Effector memory CD8-positive, alpha-beta T cell (primary cell): ENCODE results near the gene SLC25A18.

Source experiments
- ATAC-seq: fragments of 150-1000 bp; cut with Tn5 transposase; replicated peaks from 2 replicates; pipeline ENCODE4 v1.10.0; 2021; ENCODE audit warnings: mild to moderate bottlenecking, moderate library complexity
- DNase-seq, 3 experiments: peaks; one replicate each; pipeline ENCODE4 v3.0.0; 2021
- H3K27ac Mint-ChIP-seq, 2 donors: one replicate each; pipeline ENCODE4 v1.8.0; 2022; ENCODE audit warnings: mild to moderate bottlenecking in 2 of 2, mixed read lengths in 2 of 2, moderate library complexity in 2 of 2
- H3K27me3 Mint-ChIP-seq, 2 donors: one replicate each; pipeline ENCODE4 v1.8.0; 2022; ENCODE audit warnings: mixed read lengths in 2 of 2
- H3K36me3 Mint-ChIP-seq: one replicate; pipeline ENCODE4 v1.8.0; 2022; ENCODE audit warnings: mild to moderate bottlenecking, moderate library complexity, mixed read lengths; ENCODE audit not compliant: insufficient read depth
- H3K4me1 Mint-ChIP-seq, 2 donors: one replicate each; pipeline ENCODE4 v1.8.0; 2022; ENCODE audit warnings: low read depth in 2 of 2, mixed read lengths in 2 of 2
- H3K4me3 Mint-ChIP-seq, 2 donors: one replicate each; pipeline ENCODE4 v1.8.0; 2022; ENCODE audit warnings: mild to moderate bottlenecking in 2 of 2, mixed read lengths in 2 of 2, moderate library complexity in 2 of 2
- H3K9me3 Mint-ChIP-seq, 2 donors: one replicate each; pipeline ENCODE4 v1.8.0; 2022; ENCODE audit warnings: mixed read lengths in 2 of 2

SLC25A18 gene

DNA sequence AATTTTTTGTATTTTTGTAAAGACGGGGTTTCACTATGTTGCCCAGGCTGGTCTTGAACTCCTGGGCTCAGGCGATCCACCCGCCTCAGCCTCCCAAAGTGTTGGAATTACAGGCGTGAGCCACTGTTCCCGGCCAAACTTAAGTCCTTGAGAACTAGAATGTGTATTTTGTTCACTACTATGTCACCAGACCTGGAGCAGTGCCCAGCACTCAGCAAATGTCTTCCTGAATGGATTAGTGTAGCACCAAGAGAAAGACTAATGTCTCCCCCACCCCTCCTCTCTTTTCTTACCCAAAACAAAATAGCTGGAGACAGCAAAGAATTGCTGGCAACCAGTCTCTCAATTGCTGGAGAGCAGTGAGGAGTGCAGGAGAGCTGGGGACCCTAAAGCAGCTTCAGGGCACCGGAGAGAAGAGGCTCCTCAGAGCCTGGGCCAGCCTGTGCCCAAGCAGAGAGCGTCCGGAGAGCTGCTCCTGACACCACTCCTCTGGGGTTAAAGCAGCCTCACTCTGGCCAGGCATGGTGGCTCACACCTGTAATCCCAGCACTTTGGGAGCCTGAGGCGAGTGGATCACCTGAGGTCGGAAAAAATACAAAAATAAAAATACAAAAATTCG is 14.9 kb downstream of the SLC25A18 start:
- DNase-seq: no peak
- H3K4me3 Mint-ChIP-seq: no peak overlapping the region
- peaks cover 0 to 2% of the 10 kb centered on the region in 2 donors for H3K4me1 Mint-ChIP-seq
- no peak overlapping the region for H3K27ac Mint-ChIP-seq
- peaks cover 6 to 47% of the 10 kb centered on the region in 2 donors for H3K27me3 Mint-ChIP-seq
- H3K36me3 Mint-ChIP-seq: peaks cover 5% of the 10 kb centered on the region
- no peak for ATAC-seq
- no peaks in the 10 kb centered on the region for H3K9me3 Mint-ChIP-seq

DNA sequence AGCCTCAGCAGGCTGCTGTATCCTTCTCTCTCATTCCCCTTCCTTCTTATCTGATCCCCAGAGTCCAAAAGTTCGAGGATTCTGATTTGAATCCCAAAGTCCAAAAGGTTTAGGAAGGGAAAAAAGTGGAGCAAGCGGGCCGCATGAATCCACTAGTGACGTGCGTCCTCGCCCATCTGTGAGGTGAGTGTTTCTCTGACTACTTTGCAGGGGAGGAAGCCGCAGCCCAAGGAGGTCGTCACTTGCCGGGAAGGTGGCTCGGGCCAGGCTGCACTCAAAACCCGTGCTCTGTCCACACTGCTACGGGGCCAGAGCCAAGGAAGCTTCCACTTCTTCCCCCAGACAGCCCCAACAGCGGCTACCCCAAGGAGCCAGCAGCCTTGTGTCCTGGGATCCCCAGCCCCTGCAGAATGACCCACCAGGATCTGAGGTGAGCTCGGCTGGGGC is 16.3 kb downstream of the SLC25A18 start:
- DNase-seq (no peak), ATAC-seq (no peak)
- Mint-ChIP-seq H3K36me3 (peaks cover 5% of the 10 kb centered on the region), H3K4me1 (no peaks in the 10 kb centered on the region), H3K27me3 (peaks cover 6 to 38% of the 10 kb centered on the region in 2 donors), H3K4me3 (no peak overlapping the region), H3K9me3 (no peaks in the 10 kb centered on the region), H3K27ac (no peak overlapping the region)

GRCh38 chr22:17580441-17581031 is 17.2 kb downstream of the SLC25A18 start:
- ATAC-seq (no peak), DNase-seq (no peak)
- H3K4me3 Mint-ChIP-seq: no peak overlapping the region
- H3K27me3 Mint-ChIP-seq: peaks cover 6 to 38% of the 10 kb centered on the region in 2 donors
- no peak overlapping the region for H3K27ac Mint-ChIP-seq
- no peaks in the 10 kb centered on the region for H3K9me3 Mint-ChIP-seq
- no peaks in the 10 kb centered on the region for H3K4me1 Mint-ChIP-seq
- H3K36me3 Mint-ChIP-seq: peaks cover 3% of the 10 kb centered on the region

GRCh38 chr22:17581056-17581455 is 17.8 kb downstream of the SLC25A18 start:
- Mint-ChIP-seq H3K36me3 (peaks cover 3% of the 10 kb centered on the region), H3K9me3 (no peaks in the 10 kb centered on the region), H3K27ac (no peak overlapping the region), H3K4me1 (no peaks in the 10 kb centered on the region), H3K4me3 (no peak overlapping the region), H3K27me3 (peaks cover 6 to 38% of the 10 kb centered on the region in 2 donors)
- DNase-seq (no peak), ATAC-seq (no peak)

GRCh38 chr22:17581631-17582030 is 18.3 kb downstream of the SLC25A18 start:
- H3K36me3 Mint-ChIP-seq: peaks cover 3% of the 10 kb centered on the region
- H3K27me3 Mint-ChIP-seq: peaks cover 6 to 38% of the 10 kb centered on the region in 2 donors
- H3K27ac Mint-ChIP-seq: no peak overlapping the region
- DNase-seq: no peak
- no peaks in the 10 kb centered on the region for H3K4me1 Mint-ChIP-seq
- no peak overlapping the region for H3K4me3 Mint-ChIP-seq
- ATAC-seq: no peak
- no peaks in the 10 kb centered on the region for H3K9me3 Mint-ChIP-seq

- no peaks in the 10 kb centered on the region for H3K4me1 Mint-ChIP-seq
- ATAC-seq: no peak
- peaks cover 2 to 34% of the 10 kb centered on the region in 2 donors for H3K27me3 Mint-ChIP-seq
- no peak overlapping the region for H3K4me3 Mint-ChIP-seq
- H3K36me3 Mint-ChIP-seq: peaks cover 3% of the 10 kb centered on the region
- H3K9me3 Mint-ChIP-seq: no peaks in the 10 kb centered on the region
- H3K27ac Mint-ChIP-seq: no peak overlapping the region
- no peak for DNase-seq
These were observed 19.9 kb downstream of the SLC25A18 start for GRCh38 chr22:17583151-17583550.

DNA sequence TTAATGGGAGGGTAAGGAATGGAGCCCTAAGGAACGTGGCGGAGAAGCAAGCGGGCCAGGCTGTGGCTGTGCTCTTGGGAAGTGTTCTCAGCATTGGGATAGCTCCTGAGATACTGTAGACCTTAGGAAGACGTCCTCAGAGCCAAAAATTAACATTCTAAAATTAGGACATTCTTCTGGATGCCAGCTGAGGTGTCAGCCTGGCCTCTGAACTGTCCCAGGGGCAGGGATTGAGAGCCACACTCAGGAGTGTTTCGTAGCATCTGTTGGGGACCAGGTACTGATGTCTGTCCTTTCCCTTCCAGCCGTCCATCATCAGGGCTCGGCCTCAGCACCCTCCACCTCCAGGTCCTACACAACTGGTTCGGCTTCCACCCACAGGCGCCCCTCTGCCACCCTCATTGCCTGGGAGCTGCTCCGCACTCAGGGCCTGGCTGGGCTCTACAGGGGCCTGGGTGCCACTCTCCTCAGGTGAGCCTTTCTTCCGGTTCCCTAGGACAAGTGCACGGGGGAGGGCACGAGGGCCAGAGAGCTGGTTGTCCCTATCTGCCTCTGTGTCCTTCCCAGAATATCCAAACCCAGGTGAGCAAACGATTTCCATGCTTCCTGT is 23.6 kb downstream of the SLC25A18 start:
- Mint-ChIP-seq H3K36me3 (peaks cover 16% of the 10 kb centered on the region), H3K4me3 (no peak overlapping the region), H3K27me3 (peaks cover 0 to 4% of the 10 kb centered on the region in 2 donors), H3K9me3 (no peaks in the 10 kb centered on the region), H3K4me1 (no peaks in the 10 kb centered on the region), H3K27ac (no peak overlapping the region)
- DNase-seq (no peak), ATAC-seq (no peak)

- Mint-ChIP-seq H3K9me3 (no peaks in the 10 kb centered on the region), H3K4me3 (no peak overlapping the region), H3K36me3 (peaks cover 23% of the 10 kb centered on the region), H3K4me1 (no peaks in the 10 kb centered on the region), H3K27ac (no peak overlapping the region), H3K27me3 (no peaks in the 10 kb centered on the region)
- DNase-seq: no peak
- no peak for ATAC-seq
These were observed 24.3 kb downstream of the SLC25A18 start for GRCh38 chr22:17587629-17588028.

DNA sequence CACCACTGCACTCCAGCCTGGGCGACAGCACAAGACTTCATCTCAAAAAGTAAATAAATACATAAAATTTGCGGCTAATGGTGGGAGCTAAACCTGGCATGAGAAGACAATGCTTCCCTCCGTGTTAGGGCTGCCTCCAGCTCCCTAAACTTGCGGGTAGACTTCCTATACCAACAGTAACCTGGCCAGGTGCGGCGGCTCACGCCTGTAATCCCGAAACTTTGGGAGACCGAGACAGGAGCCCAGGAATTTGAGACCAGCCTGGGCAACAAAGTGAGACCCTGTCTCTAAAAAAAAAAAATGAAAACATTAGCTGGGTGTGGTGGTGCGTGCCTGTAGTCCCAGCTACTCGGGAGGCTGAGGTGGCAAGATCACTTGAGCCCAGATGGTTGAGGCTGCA is 25.3 kb downstream of the SLC25A18 start:
- Mint-ChIP-seq H3K4me3 (no peak overlapping the region), H3K27ac (no peak overlapping the region), H3K36me3 (peaks cover 33% of the 10 kb centered on the region), H3K9me3 (no peaks in the 10 kb centered on the region), H3K4me1 (no peaks in the 10 kb centered on the region), H3K27me3 (no peaks in the 10 kb centered on the region)
- ATAC-seq: no peak
- no peak for DNase-seq

DNA sequence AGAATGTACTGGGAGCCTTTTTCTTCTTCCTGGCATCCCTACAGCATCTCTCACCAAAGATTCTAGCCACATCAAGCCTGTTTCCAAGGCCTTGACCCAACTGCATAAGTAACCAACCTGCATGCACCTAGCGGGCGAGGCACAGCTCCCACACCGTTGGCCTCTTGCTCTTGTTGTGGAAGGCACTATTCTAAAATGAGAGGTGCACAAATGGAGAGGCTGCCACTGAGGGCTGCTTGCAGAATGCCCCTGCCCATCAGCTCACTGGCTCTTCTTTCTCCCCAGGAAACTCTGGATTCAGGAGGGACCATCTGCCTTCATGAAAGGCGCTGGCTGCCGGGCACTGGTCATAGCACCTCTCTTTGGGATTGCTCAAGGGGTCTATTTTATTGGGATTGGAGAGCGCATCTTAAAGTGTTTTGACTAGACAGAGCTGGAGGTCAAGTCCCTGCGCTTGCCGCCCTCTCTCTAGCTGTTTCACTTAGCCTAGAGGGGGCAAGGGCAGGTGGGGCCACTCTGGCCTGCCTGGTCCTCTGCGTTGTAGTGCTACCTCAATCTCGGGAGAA is 26.6 kb downstream of the SLC25A18 start:
- DNase-seq (no peak), ATAC-seq (no peak)
- Mint-ChIP-seq H3K27me3 (no peaks in the 10 kb centered on the region), H3K4me1 (no peaks in the 10 kb centered on the region), H3K9me3 (no peaks in the 10 kb centered on the region), H3K4me3 (no peak overlapping the region), H3K27ac (peak overlapping the region in 1 of 2 donors; percentile 66), H3K36me3 (peaks cover 46% of the 10 kb centered on the region)

DNA sequence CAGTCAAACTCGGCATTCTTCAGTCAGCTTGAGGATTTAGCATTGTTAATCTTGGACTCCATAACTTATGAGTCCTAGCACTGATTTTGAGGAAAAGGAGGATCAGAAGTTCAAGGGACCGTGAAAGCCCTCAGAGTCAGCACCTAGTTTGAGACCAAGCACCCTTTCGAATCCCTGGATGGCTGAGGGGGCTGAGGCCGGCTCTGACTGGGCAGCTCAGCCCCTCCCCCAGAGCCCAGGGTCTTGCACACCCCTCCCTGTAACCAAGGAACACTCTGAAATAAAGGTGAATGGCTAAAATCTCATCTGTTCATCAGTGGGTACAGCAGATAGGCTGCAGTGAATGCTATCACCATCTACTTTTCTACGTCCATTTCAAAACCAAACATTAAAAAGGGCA is 27.3 kb downstream of the SLC25A18 start:
- ATAC-seq (no peak), DNase-seq (no peak)
- Mint-ChIP-seq H3K4me1 (no peaks in the 10 kb centered on the region), H3K27me3 (no peaks in the 10 kb centered on the region), H3K27ac (no peak overlapping the region), H3K36me3 (peaks cover 53% of the 10 kb centered on the region), H3K9me3 (no peaks in the 10 kb centered on the region), H3K4me3 (no peak overlapping the region)

- Mint-ChIP-seq H3K4me1 (no peaks in the 10 kb centered on the region), H3K27ac (no peak overlapping the region), H3K9me3 (no peaks in the 10 kb centered on the region), H3K4me3 (no peak overlapping the region), H3K36me3 (peaks cover 69% of the 10 kb centered on the region), H3K27me3 (no peaks in the 10 kb centered on the region)
- DNase-seq (no peak), ATAC-seq (no peak)
These were observed 28.9 kb downstream of the SLC25A18 start for GRCh38 chr22:17592201-17592600.

- H3K4me1 Mint-ChIP-seq: peaks cover 0 to 4% of the 10 kb centered on the region in 2 donors
- no peak for ATAC-seq
- no peak overlapping the region for H3K4me3 Mint-ChIP-seq
- no peaks in the 10 kb centered on the region for H3K9me3 Mint-ChIP-seq
- peaks cover 98% of the 10 kb centered on the region for H3K36me3 Mint-ChIP-seq
- DNase-seq: no peak
- H3K27me3 Mint-ChIP-seq: no peaks in the 10 kb centered on the region
- peak overlapping the region in 1 of 2 donors; percentile 38 for H3K27ac Mint-ChIP-seq
These were observed 32.9 kb downstream of the SLC25A18 start for GRCh38 chr22:17596226-17596625.

GRCh38 chr22:17597217-17597616 is 33.9 kb downstream of the SLC25A18 start:
- ATAC-seq: no peak

More at GRCh38 chr22:17597217-17597616, 33.9 kb downstream of the SLC25A18 start:
- Mint-ChIP-seq H3K9me3 (no peaks in the 10 kb centered on the region), H3K27me3 (no peaks in the 10 kb centered on the region), H3K4me3 (no peak overlapping the region), H3K4me1 (peaks cover 0 to 4% of the 10 kb centered on the region in 2 donors), H3K36me3 (peaks cover 90% of the 10 kb centered on the region), H3K27ac (no peak overlapping the region)
- DNase-seq: no peak
